Vagina (tissue), 2 donors: ENCODE measurements around the gene SLC2A1.

ENCODE experiments used
- CTCF ChIP-seq, 3 experiments: fragments of 450-650 bp in 2 of 3; fragments of 200-600 bp in 1 of 3; sonication (generic) in 1 of 3; IDR thresholded peaks; one replicate each; pipeline ENCODE4 v1.5.1; 2017 to 2019; ENCODE audit warnings: antibody characterized with exemption in 3 of 3, mild to moderate bottlenecking in 2 of 3, moderate library complexity in 2 of 3
- POLR2A ChIP-seq, 2 donors: fragments of 450-650 bp; IDR thresholded peaks; one replicate each; pipeline ENCODE4 v1.6.1; 2017; ENCODE audit warnings: antibody characterized with exemption in 2 of 2, mild to moderate bottlenecking in 2 of 2, moderate library complexity in 2 of 2

GRCh38 chr1:42936309-42937078 is 22.2 kb downstream of the SLC2A1 start:
- no peak for TF ChIP-seq CTCF (IDR thresholded peaks at IDR 0.05)
- TF ChIP-seq POLR2A (IDR thresholded peaks at IDR 0.05) = no peak
